Activated CD4-positive, alpha-beta T cell treated with anti-CD3 and anti-CD28 coated beads, Interleukin-2, amount 50 U/mL, for 16 hours (primary cell): Measurements from ENCODE around the gene MSTO1.
"Not testable (repeated sequence)": the region's sequence is repeated elsewhere in the genome, so short reads cannot be mapped to it uniquely, and the experiment has no call there.

Source experiments
- DNase-seq: peaks from one replicate; pipeline ENCODE4 v3.0.0-alpha.2; 2020

MSTO1 gene

DNA sequence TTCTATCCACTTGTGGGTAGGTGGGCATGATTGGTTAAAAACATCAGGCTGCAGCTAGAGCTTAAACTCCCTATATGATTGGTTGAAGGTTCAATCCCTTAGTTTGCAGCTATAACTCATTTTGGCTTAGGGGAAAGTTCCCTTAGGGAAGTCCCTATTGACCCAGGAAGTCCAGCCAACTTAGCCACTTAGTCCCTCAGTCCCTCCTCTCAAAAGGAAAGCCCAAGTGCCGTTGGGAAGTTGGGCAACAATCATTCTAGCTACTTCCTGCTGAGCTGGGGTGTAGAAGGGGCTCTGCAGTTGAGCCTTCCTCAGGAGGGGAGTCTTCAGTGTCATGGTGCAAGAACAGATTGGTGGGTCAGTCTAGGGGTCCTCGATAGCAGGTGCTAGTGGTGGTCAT lies 12.2 kb downstream of the MSTO1 start:
- DNase-seq: no peak

DNA sequence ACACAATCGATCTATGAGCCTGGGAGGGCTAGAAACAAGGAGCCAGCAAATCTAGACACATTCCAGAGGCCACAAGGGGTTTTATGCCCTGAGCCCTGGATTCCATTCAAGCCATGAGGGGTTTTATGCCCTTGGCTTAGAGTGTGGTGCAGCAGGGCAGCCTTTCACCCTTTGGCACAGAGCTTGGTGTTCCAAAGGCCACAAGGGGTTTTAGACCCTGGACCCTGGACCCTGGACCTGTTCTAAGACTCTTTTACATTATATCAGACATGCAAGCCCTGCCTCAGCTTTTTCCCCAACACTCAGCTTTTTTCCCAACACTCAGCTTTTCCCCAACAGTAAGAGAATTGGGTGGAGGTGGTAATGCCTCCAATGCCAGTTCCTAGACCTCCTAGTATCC lies 13.3 kb downstream of the MSTO1 start:
- DNase-seq: no peak

DNA sequence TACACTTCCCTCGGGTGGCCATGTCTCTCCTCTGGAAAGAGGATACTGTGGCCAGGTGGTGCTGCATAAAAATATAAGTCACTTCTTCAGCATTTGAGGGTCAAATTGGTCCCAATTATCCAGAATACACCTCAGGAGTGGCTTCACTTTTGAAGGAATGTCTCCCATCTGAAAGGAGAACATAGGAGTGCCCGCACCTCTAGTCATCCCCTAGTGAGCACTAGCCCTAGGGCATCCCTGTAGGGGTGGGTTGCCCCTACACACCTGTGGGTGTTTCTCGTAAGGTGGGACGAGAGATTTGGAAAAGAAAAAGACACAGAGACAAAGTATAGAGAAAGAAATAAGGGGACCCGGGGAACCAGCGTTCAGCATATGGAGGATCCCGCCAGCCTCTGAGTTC lies 16.4 kb downstream of the MSTO1 start:
- DNase-seq: not testable (repeated sequence)

DNA sequence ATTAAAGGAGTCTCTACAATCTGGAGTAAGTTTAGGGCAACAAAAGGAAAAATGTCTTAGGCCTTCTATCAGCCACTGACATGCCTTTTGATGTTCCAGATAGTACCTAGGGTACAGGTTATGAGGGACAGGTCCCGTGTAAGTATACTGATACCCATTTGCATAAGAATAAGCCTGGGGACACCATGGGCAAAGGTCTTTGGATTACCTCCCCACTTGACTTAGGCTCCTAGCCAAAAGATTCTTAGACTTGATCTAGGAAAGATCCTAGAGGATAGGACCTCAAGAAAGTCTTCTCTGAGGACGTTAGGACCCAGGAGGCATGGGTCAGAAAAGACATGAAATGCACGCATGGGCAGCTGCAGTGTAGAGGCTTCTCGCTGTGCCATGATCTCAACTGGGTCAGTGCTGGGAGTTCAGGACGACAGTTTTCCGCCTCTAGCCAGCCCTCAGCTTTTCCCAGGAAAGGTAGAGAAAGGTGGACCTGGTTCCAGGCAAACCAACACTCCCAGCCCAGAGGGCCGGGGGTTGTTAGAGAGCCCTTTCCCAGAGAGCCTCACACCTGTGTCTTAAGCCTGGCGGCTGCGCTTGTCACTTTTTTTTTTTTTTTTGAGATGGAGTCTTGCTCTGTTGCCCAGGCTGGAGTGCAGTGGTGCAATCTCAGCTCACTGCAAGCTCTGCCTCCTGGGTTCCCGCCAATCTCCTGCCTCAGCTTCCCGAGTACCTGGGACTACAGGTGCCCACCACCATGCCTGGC lies 26.6 kb downstream of the MSTO1 start:
- no peak for DNase-seq

DNA sequence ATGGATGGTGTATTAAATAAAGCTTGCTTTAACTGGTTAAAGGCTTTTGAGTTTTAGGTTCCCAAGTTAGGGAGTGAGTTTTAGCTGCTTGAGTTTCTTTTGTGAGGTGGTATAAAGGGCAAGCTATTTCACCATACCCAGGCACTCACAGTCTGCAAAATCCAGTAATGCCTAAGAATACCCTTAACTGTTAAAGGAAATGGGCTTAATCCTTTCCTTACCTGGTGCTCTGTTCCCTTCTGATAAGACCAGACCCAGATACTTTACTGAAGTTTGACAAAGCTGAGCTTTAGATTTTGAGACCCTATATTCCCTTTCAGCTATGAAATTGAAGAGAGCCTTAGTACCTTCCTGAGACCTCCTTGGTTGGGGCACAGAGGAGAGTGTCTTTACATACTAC lies 30.3 kb downstream of the MSTO1 start:
- DNase-seq: no peak

DNA sequence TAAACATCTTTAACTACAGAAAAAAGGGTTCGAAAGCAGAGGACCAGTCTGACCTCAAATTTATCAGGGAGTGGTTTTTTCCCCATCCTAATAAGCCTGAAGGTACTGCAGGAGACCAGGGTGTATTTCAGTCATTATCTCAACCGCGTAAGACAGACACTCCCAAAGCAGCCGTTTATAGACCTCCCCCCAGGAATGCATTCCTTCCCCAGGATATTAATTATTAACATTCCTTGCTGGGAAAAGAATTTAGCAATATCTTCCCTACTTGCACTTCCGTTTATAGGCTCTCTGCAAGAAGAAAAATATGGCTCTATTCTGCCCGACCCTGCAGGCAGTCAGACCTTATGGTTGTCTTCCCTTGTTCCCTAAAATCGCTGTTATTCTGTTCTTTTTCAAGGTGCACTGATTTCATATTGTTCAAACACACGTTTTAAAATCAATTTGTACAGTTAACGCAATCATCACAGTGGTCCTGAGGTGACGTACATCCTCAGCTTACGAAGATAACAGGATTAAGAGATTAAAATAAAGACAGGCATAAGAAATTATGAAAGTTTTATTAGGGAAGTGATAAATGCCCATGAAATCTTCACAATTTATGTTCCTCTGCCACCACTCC lies 32.7 kb downstream of the MSTO1 start:
- DNase-seq: not testable (repeated sequence)

DNA sequence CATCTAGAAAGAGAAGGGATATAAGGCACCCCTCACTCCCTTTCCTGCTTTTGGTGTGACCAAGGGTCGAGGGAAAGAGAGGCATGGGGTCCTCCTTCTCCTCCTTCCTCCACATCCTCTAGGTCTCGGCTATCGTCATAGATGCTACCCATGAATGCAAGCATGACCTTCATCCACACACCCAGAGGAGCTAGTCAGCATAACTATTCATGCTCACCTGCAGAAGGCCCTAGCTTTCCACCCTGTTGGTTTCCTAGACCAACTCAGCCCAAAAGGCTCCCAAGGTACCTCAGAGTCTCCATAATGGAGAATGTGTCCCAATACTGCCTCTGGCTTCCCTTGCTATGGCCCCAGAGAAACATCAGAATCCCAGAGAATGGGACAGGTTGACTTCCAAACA lies 33.2 kb downstream of the MSTO1 start:
- DNase-seq: no peak

DNA sequence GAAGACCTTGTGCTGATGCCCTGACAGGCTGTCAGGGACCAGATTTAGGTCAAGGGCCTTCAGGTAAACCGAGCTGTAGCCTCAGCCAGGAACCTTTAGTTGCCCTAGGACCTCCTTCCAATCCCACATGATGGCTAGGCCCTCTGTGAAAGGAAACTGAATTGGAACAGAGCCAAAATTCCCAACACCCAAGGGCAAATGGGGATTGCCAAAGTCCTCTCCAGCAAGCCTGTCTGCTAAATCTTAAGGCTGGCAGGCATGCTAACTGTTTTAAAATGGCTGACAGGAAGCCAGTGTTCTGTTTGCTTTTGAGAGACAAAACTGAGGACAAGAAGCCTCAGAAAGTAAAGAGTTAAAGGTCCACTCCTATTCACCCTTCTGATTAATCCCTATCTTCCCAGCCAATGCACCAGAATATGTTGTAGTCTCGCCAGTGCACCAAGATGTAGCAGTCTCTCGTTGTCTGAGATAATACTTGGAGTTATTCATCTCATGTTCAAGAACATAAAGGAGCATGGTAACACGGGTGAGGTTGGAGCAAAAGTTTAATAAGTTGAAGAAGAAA lies 35.1 kb downstream of the MSTO1 start:
- no peak for DNase-seq

DNA sequence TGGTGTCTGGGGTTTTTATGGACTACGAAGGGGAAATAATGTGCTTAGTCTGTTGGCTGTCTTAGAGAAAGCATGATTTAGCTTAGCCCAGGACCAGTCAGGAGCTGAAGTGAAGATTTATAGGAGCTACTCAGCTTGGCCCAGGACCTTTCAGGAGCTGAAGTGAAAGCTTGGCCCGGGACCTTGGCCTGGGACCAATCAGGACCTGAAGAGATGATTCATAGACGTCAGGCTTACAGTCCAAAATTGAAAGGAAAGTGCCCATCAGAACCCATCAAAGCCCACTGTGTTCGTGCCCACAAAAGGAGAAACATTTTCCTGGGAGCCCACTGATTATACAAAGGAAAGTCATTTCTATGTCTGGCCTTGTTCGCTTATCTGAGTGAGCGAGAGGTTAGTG lies 35.6 kb downstream of the MSTO1 start:
- DNase-seq: no peak

DNA sequence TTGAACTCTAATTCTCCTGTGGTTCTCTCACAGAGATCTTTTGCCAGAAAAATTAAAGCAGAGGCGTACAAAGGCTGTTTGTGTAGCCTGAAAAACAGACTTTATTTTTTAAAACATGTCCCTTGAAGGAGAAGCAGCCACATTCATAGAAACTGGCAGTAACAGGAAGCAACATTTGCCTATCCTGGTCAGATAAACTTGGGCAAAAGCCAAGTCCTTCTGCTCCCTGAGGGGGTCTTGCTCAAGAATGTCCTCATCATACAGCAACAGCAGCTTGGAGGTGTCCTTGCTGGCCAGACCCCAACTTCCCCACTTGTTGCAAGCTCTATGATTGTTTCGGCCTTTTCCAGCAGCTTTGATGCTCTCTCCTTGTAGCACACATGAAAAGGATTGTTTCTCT lies 36.3 kb downstream of the MSTO1 start:
- DNase-seq: no peak

DNA sequence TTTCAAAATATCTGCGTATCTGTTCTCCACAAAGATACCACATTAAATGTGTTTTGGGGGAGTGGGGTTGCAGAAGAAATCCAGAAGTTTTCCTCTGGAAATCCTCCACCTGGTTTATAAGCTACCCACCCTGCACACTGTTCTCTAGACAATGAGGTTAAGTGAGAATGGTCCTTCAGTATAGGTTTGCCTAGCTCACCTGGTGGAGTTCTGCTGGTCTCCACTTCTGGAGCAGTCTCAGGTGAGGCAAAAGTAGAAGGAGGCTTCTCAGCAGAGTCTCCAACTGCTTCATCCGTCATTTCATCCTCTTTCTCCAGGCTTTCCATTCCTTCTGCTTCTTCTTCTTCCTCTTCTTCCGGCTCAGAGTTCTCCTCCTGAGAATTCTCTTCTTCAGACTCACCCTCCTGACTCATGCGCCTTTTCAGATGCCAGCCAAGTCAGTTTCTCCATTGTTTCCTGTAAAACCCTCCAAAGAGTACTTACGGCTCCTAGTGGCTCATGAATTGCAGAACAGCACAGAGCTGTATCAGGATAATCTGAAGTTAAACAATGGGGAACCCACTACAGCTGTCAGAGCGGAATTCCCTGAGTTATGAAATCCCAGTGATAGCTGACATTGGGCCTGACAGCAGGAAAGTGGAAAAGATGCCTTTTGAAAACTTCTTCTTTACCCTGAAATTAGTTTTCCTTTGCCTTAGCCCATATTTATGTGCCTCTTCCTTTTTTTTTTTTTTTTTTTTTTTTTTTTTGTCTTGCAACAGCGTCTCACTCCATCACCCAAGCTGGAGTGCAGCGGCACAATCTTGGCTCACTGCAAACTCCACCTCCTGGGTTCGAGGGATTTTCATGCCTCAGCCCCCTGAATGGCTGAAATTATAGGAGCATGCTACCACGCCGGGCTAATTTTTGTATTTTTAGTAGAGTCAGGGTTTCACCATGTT lies 38.5 kb downstream of the MSTO1 start:
- no peak for DNase-seq

DNA sequence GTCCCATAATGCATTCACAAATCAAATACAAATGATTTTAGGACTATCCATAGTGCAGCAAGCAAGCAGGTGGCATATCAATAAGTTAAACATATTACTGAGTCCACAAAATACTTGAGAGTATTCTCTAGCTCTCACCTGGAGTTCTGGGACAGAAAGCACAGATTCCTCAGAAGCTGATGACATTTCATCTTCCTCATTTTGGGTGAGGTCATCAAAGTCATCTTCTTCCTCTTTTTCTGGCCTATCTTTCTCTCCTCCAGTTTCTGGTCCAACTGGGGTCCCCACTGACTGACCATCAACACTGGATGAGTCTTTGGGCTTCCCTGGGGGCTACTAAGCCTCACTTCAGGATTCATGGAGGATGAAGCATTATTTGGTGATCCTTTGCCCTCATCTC lies 39.7 kb downstream of the MSTO1 start:
- DNase-seq: no peak

DNA sequence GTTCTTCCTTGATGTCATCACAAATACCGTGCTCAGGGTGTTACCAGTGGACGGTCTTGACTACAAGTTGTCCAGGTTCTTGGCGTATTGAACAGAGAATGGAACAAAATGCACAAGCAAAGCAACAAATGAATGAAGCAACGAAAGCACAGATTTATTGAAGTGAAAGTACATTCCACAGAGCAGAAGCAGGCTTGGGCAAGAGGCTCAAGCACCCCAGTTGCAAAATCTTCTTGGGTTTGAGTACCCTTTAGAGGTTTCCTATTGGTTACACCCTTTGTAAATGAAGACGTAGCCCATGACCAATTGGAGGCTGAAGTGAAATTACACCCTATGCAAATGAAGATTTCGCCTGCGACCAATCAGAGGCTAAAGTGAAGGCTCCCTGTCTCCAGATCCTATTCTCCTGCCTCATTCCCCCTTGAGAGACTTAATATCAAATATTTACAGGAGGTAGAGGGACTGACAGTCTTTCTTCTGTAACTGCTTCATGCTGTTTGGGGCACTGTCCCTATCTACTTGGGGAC lies 40.3 kb downstream of the MSTO1 start:
- no peak for DNase-seq

DNA sequence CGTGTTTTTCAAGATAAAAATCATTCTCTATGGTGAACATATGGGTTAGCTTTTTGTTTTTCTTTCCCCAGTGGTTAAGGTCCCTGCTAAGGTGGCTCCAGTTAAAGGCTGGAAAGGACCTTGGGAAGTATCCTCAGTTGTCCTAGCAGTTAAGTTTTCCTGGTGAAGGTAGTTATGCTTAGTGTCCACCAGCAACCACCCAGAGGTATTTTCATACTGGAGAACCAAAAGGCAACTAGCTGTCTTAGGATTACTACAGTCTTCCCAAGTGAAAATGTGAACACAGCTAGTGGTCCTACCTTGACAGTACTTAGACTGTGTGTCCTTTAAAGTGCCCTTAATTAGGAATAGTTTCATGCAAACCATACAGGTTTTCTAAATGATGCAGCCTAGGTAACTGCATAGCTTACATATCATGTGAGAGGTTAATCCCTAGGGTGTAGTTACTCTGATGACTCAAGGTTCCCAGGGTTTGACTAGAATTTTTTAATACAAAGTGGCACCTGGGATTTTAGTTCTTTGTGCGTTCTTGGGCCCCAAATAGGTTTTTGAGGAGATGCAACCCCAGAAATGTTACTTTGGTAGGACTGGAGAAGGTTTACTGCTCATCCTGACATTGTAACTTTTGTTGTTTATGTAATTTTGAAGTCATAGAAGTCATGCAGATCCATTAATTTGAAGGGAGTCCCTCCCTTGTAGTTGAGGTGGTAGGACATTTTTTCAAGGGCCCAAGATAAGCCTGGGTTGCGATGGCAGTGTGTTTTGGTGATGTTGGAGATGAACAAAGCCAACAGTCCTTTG lies 42.0 kb downstream of the MSTO1 start:
- no peak for DNase-seq

DNA sequence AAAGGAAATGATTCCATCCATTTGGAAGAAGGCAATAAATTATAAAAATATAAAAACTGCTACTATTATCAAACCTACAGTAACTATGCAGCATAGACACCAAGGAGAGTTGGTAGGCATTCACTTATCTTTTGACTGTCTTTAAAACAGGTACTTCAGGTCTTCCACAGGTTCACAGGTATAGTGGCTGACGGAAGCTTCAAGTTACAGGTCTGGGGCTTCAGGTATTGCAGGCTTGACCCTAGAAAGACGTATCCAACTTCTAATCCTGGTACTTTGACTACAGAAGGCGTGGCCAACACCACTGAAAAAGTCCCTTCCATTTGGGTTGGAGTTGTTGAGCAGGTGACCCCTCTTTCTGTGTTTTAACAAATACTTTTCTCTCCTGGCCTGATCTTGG lies 42.9 kb downstream of the MSTO1 start:
- DNase-seq: no peak

DNA sequence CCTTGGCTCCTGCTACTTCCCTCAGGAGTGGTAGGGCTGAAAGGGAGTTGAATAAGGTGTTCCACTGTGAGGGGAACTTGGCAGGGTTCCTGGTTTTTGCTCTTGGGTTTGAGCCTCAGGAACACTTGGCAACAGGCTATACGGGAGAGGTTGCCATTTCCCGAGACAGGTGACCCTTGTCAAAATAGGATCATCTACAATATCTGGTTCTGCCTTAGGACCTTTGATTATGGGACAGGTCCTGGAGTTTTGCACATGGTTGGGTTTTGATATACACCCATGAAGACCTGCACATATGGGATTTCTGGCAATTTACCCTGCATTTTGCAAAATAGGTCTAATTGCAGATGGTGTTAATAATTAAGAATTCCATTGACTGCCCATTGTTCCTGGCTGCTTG lies 47.4 kb downstream of the MSTO1 start:
- no peak for DNase-seq

DNA sequence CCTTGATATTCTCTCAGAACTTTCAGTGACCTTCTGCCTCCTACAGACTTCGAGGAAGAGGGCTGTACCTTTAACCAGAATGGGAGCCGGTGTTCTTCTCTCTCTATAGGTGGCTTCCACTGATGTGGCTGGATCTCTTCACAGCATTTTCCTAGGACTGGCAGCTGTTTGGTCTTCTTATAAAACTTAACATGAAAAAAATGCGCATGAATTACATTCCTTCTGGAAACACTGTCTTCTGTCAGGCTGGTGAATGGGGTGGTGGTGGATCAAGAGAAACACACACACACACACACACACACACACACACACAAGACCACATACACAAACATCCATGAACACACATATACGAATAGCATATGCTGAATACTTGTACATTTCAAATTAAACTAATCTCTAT lies 51.2 kb downstream of the MSTO1 start:
- not testable (repeated sequence) for DNase-seq
